C4-2B (cell line): ENCODE measurements around the gene GADD45G.

ENCODE experiments used
- CTCF ChIP-seq: fragments of 450-650 bp; conservative IDR thresholded peaks from 2 replicates; pipeline ENCODE4 v1.5.1; 2017; ENCODE audit warnings: mild to moderate bottlenecking
- ZFX ChIP-seq: fragments of 450-650 bp; IDR thresholded peaks from 2 replicates; pipeline ENCODE4 v1.6.1; 2017

DNA sequence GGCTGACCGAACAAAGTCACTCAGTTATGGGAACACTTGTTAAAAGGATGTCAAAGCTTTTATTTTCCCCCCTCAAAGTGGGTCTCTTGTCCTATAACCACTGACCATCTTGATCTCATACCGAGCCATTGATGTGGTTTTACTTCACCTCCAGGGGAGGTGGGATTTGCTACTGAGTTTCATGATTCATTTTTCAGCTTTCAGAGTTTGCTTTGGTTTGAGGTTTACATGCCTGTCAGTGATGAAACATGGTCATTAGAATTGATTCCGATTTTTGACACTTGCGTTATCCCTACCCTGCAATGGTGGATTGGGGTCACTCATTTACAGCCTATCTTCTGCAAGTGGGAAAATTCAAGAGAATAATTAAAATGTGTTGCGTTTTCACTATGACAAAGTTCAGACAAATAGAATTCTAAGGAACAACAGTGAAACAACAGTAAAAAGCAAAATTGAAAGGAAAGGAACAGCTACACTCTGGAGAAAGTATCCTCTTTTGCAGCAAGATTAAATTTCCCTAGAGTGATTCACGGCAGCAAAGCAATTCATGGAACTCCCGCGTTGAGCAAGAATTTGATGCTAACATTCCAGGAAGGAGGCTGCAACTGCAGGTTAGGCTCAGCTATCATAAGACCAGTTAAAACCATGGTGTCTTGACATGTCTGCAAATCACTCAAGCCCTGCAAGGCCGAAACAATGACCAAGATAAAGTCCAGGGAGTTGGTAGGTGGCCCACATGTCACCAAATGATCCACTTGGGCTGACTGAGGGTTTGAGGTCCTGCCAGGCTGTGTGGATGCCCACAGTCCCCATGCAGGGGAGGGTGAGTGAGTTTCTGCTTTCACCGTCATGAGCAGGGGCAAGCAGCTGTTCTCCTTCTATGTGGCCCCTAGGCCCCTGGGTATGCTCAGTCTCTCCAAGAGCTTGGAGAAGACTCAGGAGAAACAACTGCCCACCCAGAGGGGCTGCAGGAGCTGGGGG, 9.4 kb downstream of the GADD45G start:
- TF ChIP-seq CTCF: no peak
- TF ChIP-seq ZFX: no peak
